Activated T-helper 9 cell treated with anti-CD3 and anti-CD28 coated beads, Interleukin-2, amount 50 U/mL, for 16 hours (primary cell): ENCODE data around the gene TSPAN12.

Experiments used
- DNase-seq: peaks from one replicate; pipeline ENCODE4 v3.0.0-alpha.2; 2020; ENCODE audit warnings: low read depth

The TSPAN12 gene

DNA sequence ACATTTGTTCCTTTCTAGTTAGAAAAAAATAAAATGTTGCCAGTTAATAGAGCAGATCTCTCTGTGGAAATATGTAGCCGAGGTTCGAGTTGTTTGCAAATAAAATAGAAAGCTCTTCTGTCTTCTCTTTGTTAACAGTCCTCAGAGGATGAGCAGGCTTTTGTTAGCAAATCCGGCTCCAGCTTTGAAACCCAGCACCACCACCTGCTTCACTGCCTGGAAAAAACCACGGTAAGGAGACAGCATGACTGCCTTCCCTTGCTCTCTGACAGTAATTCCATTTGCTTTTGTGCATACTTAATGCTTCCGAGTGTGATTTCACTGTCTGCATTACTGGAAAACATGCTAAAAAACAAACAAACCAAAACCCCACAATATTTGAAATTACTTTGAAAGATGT is 115.6 kb downstream of the TSPAN12 start:
- no peak for DNase-seq

DNA sequence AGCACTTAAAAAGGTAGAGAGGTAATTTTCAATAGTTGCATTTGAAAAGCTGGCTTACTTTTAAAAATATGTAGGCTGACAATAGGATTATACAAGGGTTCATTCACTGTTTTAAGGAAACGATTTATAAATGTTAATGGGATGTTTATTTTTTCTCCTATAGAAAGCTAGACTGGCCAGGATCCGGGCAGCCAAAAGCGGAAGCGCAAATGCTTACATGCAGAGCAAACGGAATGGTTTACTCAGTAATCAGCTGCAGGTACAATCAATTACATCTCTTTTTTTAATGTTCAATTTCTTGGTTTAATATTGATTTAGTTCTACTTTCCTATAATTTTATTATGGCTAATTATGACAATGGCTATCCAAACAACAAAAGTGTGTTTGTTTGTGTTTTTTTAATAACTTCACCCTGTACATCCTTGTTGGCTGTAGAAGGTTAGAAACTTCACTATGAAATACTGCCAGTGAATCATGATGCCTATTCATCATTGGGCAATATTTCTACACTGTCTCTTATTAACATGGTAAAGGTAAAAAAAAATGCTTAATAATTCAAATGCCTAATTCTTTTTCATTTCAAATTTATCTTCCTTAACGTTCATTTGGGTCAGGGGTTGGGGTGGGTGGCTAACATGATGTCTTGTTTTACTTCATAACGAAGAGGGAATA is 116.4 kb downstream of the TSPAN12 start:
- no peak for DNase-seq

- DNase-seq: no peak
These were observed 117.6 kb downstream of the TSPAN12 start for GRCh38 chr7:120740348-120740747.

DNA sequence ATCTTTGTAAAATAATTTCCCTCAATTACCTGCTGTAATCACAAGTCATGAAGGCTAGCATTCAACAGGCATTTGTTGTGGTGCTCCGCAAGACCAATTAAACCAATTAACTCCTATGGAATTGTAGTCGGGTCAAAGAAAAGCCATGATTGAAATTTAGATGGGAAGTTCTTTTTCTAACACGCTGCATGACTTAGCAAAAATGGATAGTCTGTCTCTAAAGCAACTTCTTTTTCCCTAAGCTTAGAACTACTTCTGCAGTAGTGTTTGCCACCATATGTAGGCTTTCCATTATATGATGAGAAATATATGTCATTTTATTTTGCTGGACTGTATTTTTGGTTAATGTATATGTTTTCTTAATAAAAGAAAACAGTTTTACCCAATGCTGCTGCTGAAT is 119.1 kb downstream of the TSPAN12 start:
- DNase-seq: no peak
